B cell (primary cell): ENCODE data around the gene TIAM1. TPM values are rescaled to one million over a fixed set of nuclear protein-coding genes. Genes with fewer than 3 reads are reported as not detected.

Experiments used
- ATAC-seq: fragments of 200-7000 bp; cut with Tn5 transposase; one replicate; pipeline ENCODE4 v1.10.0; 2021; ENCODE audit warnings: low read depth, mild to moderate bottlenecking, moderate number of reproducible peaks, moderate library complexity
- CTCF ChIA-PET: fragments of 350-600 bp; sonication (Branson Sonifier 250); formaldehyde crosslinking; loops from one replicate; lab custom pipeline; 2021; ENCODE audit warnings: antibody characterized with exemption, inconsistent platforms; lab: Charles Lee
- POLR2A ChIA-PET: fragments of 350-600 bp; sonication (Branson Sonifier 250); formaldehyde crosslinking; loops from one replicate; lab custom pipeline; 2021; ENCODE audit warnings: antibody characterized with exemption; lab: Charles Lee
- DNase-seq: peaks from one replicate; pipeline ENCODE4 v3.0.0; 2013
- H2AFZ ChIP-seq: 2 replicates; pipeline ENCODE4 v1.6.1; 2012; ENCODE audit warnings: mild to moderate bottlenecking, low read depth, low read length; ENCODE audit not compliant: insufficient read depth, poor library complexity, severe bottlenecking
- H3K27ac ChIP-seq, 2 donors: 1 replicate in 1 of 2; 2 replicates in 1 of 2; pipeline ENCODE4 v1.5.1; 2012 to 2013; ENCODE audit warnings: low read length in 2 of 2, mild to moderate bottlenecking in 2 of 2, moderate library complexity in 1 of 2
- H3K27me3 ChIP-seq, 4 experiments: fragments of 200-600 bp in 1 of 4; sonication (generic) in 1 of 4; replicated peaks in 1 of 4; 1 replicate in 2 of 4; 2 replicates in 2 of 4; pipeline versions ENCODE4 v1.6.1 to v1.7.0; 2013 to 2016; ENCODE audit warnings: low read length in 3 of 4, mild to moderate bottlenecking in 2 of 4, mixed read lengths in 1 of 4, moderate library complexity in 1 of 4; ENCODE audit not compliant: insufficient read depth in 4 of 4, control insufficient read depth in 3 of 4; ENCODE audit errors: control extremely low read depth in 1 of 4
- H3K36me3 ChIP-seq, 2 experiments: replicated peaks in 1 of 2; 1 replicate in 1 of 2; 2 replicates in 1 of 2; pipeline versions ENCODE4 v1.6.1 to v1.7.1; 2013; ENCODE audit warnings: low read length in 1 of 2; ENCODE audit not compliant: insufficient read depth in 2 of 2, control insufficient read depth in 1 of 2; ENCODE audit errors: control extremely low read depth in 1 of 2, extremely low read depth in 1 of 2
- H3K4me1 ChIP-seq, 2 donors: fragments of 200-600 bp in 1 of 2; sonication (generic) in 1 of 2; 1 replicate in 1 of 2; 2 replicates in 1 of 2; pipeline versions ENCODE4 v1.5.1 to v1.6.1; 2013 to 2017; ENCODE audit warnings: low read length in 2 of 2; ENCODE audit not compliant: control insufficient read depth in 2 of 2, insufficient read depth in 2 of 2
- H3K4me2 ChIP-seq: replicated peaks from 2 replicates; pipeline ENCODE3; 2012; ENCODE audit warnings: mild to moderate bottlenecking, low read depth, low read length; ENCODE audit not compliant: poor library complexity, severe bottlenecking
- H3K4me3 ChIP-seq, 5 experiments: fragments of 200-600 bp in 1 of 5; sonication (generic) in 1 of 5; 1 replicate in 3 of 5; 2 replicates in 2 of 5; pipeline versions ENCODE4 v1.5.1 to v1.7.0; 2011 to 2016; ENCODE audit warnings: low read length in 4 of 5, mild to moderate bottlenecking in 4 of 5, low read depth in 2 of 5, control low read depth in 1 of 5, moderate library complexity in 1 of 5; ENCODE audit not compliant: insufficient read depth in 1 of 5; ENCODE audit errors: control extremely low read depth in 1 of 5, extremely low read depth in 1 of 5
- H3K79me2 ChIP-seq: fragments of 200-600 bp; sonication (generic); one replicate; pipeline ENCODE4 v1.6.0; 2016; ENCODE audit warnings: low read length; ENCODE audit not compliant: control insufficient read depth, insufficient read depth
- H3K9ac ChIP-seq: fragments of 200-600 bp; sonication (generic); 2 replicates; pipeline ENCODE4 v1.6.1; 2017; ENCODE audit warnings: mild to moderate bottlenecking, low read length, moderate library complexity
- H3K9me3 ChIP-seq, 3 donors: one replicate each; pipeline versions ENCODE4 v1.6.1 to v1.7.1; 2013; ENCODE audit warnings: low read length in 2 of 3; ENCODE audit not compliant: control insufficient read depth in 2 of 3, insufficient read depth in 1 of 3; ENCODE audit errors: control extremely low read depth in 1 of 3
- H4K20me1 ChIP-seq: 2 replicates; pipeline ENCODE4 v1.6.0; 2012; ENCODE audit warnings: mild to moderate bottlenecking, low read length; ENCODE audit not compliant: insufficient read depth, control insufficient read depth, poor library complexity, severe bottlenecking
- H3K27ac Mint-ChIP-seq: one replicate; pipeline ENCODE4 v1.8.0; 2021; ENCODE audit warnings: mixed read lengths
- H3K27me3 Mint-ChIP-seq: one replicate; pipeline ENCODE4 v1.8.0; 2021; ENCODE audit warnings: mixed read lengths
- H3K4me1 Mint-ChIP-seq: one replicate; pipeline ENCODE4 v1.8.0; 2021; ENCODE audit warnings: mixed read lengths
- H3K4me3 Mint-ChIP-seq: one replicate; pipeline ENCODE4 v1.8.0; 2021; ENCODE audit warnings: mixed read lengths
- H3K9me3 Mint-ChIP-seq: one replicate; pipeline ENCODE4 v1.8.0; 2022; ENCODE audit warnings: mixed read lengths; ENCODE audit not compliant: insufficient read depth
- EZH2 ChIP-seq: IDR thresholded peaks from 2 replicates; pipeline ENCODE4 v1.6.1; 2012; ENCODE audit warnings: borderline replicate concordance, low read depth, mild to moderate bottlenecking, moderate library complexity, low read length; ENCODE audit not compliant: insufficient read depth, poor library complexity, severe bottlenecking
- WGBS: methylation state at CpG from one replicate; pipeline ENCODE4 v1.1.5; 2013; ENCODE audit warnings: missing lambda C conversion rate; ENCODE audit not compliant: insufficient coverage; 5-methylcytosine and 5-hydroxymethylcytosine counted together
- intact Hi-C: fragments of 100-400 bp; cut with micrococcal nuclease; formaldehyde crosslinking; loops from one replicate; pipeline ENCODE4 v1.10.0; 2022
- polyA plus RNA-seq: library from polyadenylated mRNA; depleted of rRNA; stranded (reverse); fragments of >200 nt; gene quantifications from 2 replicates; pipeline ENCODE4 v1.2.3, GENCODE V29; 2012
- total RNA-seq, 2 donors: library from RNA; stranded (reverse); fragments of 120-200 nt in 1 of 2; gene quantifications; 1 replicate in 1 of 2; 2 replicates in 1 of 2; pipeline versions ENCODE4 v1.2.3 to v1.2.4, GENCODE V29; 2013 to 2022
- TF ChIP-seq, protein P1 (sequence below): fragments of 200-600 bp; IDR thresholded peaks from one replicate; pipeline ENCODE4 v1.8.0; 2022; ENCODE audit warnings: antibody characterized with exemption, mild to moderate bottlenecking

TIAM1 gene
- total and polyA plus RNA-seq, 2 donors (not counting 1 experiment from before 2014, with no cell fraction given) = 0.51 to 1.0 TPM

DNA sequence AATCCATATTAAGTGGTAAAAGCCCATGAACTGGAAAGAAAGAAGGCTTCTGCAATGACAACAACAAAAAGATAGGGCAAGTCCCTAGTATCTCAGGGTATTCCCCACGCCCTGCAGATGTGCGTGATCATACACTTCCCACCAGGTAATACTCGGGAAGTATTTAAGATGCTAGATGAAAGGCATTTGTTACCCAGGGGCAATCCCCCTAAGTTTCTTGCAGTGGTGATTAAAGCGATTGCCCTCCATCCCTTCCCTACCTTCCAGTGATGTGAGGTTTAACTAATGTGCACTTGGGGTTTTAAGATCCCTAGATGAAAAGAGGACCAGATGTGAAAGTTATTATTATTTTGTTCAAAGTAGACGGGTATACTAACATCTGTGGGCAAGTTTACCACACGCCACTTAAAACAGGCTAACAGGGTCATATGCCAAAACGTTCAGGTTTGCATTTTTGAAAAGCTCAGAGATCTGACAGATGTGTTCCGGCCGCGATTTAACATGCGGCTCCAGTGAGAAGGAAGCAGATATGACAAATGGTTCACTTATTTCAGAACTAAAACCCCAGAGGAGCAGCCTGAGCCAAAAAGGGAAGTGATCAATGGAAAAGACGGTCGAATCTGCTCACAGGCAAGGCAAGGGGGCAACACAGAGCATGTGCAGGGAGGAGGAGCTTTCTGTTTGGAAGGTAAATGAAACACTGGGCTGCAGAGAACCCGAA is 17.4 kb downstream of the TIAM1 start:
- H3K4me1 ChIP-seq = peaks cover 13 to 14% of the 10 kb centered on the region in 2 donors
- peak overlapping the region in 4 of 5 experiments; percentile 5 to 38 (median 22) for H3K4me3 ChIP-seq
- Mint-ChIP-seq H3K27ac (peak overlapping the region; percentile 3), H3K27me3 (no peaks in the 10 kb centered on the region), H3K9me3 (peaks cover 3% of the 10 kb centered on the region), H3K4me1 (peaks cover 18% of the 10 kb centered on the region), H3K4me3 (peak overlapping the region; percentile 68)
- no peaks in the 10 kb centered on the region for H3K36me3 ChIP-seq
- ATAC-seq = peak; percentile 93
- intact Hi-C loops = no loop called here
- no peak for TF ChIP-seq EZH2
- TF ChIP-seq, protein P1, sequence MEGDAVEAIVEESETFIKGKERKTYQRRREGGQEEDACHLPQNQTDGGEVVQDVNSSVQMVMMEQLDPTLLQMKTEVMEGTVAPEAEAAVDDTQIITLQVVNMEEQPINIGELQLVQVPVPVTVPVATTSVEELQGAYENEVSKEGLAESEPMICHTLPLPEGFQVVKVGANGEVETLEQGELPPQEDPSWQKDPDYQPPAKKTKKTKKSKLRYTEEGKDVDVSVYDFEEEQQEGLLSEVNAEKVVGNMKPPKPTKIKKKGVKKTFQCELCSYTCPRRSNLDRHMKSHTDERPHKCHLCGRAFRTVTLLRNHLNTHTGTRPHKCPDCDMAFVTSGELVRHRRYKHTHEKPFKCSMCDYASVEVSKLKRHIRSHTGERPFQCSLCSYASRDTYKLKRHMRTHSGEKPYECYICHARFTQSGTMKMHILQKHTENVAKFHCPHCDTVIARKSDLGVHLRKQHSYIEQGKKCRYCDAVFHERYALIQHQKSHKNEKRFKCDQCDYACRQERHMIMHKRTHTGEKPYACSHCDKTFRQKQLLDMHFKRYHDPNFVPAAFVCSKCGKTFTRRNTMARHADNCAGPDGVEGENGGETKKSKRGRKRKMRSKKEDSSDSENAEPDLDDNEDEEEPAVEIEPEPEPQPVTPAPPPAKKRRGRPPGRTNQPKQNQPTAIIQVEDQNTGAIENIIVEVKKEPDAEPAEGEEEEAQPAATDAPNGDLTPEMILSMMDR = no peak
- H3K79me2 ChIP-seq = no peaks in the 10 kb centered on the region
- H3K9me3 ChIP-seq = peaks cover 0 to 10% (median 0%) of the 10 kb centered on the region in 3 donors
- CTCF ChIA-PET = interaction anchor here (0.6 to 1.4 kb wide), 2 partner anchors 138 to 255 kb away, joined by 4 to 5 read pairs; no protein-coding TSS in a partner anchor
- no peaks in the 10 kb centered on the region for H3K27me3 ChIP-seq
- no peaks in the 10 kb centered on the region for H4K20me1 ChIP-seq
- POLR2A ChIA-PET = no interaction called here
- peak overlapping the region; percentile 54 for H3K9ac ChIP-seq
- peak overlapping the region; percentile 65 for H3K4me2 ChIP-seq
- peak; percentile 66 for DNase-seq
- WGBS = 0% methylated on average over 7 of the region's 14 CpGs
- H3K27ac ChIP-seq = peak overlapping the region in 1 of 2 donors; percentile 52
- H2AFZ ChIP-seq = peak overlapping the region; percentile 61

DNA sequence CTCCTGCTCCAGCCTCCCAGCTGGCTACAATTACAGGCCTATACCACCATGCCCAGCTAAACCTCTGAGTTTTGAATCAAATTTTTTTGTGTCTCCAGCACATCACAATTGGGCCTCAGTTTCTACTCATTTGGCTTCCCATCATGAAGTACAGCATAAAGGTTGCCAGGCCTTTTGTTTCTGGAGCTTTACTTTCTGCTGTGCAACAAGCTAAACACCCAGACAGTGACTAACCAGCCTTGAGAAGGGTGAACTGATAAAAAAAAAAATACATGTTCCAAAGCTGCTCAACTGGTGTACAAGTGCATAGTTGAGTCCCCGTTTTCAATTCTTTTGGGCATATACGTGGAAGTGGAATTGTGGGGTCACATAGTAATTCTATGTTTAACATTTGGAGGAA is 25.1 kb downstream of the TIAM1 start:
- DNase-seq (no peak), ATAC-seq (no peak)
- intact Hi-C loops = no loop called here
- no CpG with 5 or more reads among the region's 2 CpGs for WGBS
- CTCF ChIA-PET = no interaction called here
- H3K4me1 Mint-ChIP-seq = no peaks in the 10 kb centered on the region
- H3K27me3 Mint-ChIP-seq = no peaks in the 10 kb centered on the region
- Histone ChIP-seq H3K27me3 (no peaks in the 10 kb centered on the region), H3K4me3 (no peak overlapping the region), H3K4me1 (no peaks in the 10 kb centered on the region), H4K20me1 (no peaks in the 10 kb centered on the region), H3K9ac (no peak overlapping the region), H3K4me2 (no peak overlapping the region), H3K27ac (no peak overlapping the region), H3K36me3 (no peaks in the 10 kb centered on the region), H3K79me2 (no peaks in the 10 kb centered on the region), H2AFZ (no peak overlapping the region), H3K9me3 (no peaks in the 10 kb centered on the region)
- TF ChIP-seq EZH2 = no peak
- TF ChIP-seq, protein P1 = no peak
- no peak overlapping the region for H3K27ac Mint-ChIP-seq
- POLR2A ChIA-PET = no interaction called here
- no peak overlapping the region for H3K4me3 Mint-ChIP-seq
- no peaks in the 10 kb centered on the region for H3K9me3 Mint-ChIP-seq
